Measurements from ENCODE around the gene SMIM3. TPM values are rescaled to one million over a fixed set of nuclear protein-coding genes. Genes with fewer than 3 reads are reported as not detected.

SMIM3 gene
- total and polyA plus RNA-seq, 2 of the 4 experiments (the other 2 are of a cell fraction), result 37.5 to 53.4 TPM

GRCh38 chr5:150740992-150741391 lies 37.6 kb upstream of the SMIM3 start:
- H2BK5ac ChIP-seq (ENCODE audit: low read depth, low read length, poor library complexity, severe bottlenecking), result no peak overlapping the region
- no peak overlapping the region for H2BK20ac ChIP-seq (ENCODE audit: low read depth, low read length)
- POLR2A ChIA-PET (ENCODE audit: unreplicated experiment), result no interaction called here
- H3K4me3 ChIP-seq (ENCODE audit: insufficient read depth, low read depth, low read length), result no peak overlapping the region
- H3K4me2 ChIP-seq (ENCODE audit: low read depth, low read length), result no peak overlapping the region
- H2AK9ac ChIP-seq (replicated peaks; ENCODE audit: low read depth, low read length, poor library complexity), result no peak overlapping the region
- no peak overlapping the region for H2BK120ac ChIP-seq (ENCODE audit: low read depth, low read length)
- TF ChIP-seq, protein P1, sequence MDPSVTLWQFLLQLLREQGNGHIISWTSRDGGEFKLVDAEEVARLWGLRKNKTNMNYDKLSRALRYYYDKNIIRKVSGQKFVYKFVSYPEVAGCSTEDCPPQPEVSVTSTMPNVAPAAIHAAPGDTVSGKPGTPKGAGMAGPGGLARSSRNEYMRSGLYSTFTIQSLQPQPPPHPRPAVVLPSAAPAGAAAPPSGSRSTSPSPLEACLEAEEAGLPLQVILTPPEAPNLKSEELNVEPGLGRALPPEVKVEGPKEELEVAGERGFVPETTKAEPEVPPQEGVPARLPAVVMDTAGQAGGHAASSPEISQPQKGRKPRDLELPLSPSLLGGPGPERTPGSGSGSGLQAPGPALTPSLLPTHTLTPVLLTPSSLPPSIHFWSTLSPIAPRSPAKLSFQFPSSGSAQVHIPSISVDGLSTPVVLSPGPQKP (IDR thresholded peaks at IDR 0.05; ENCODE audit: borderline replicate concordance, low read depth, low read length), result no peak
- TF ChIP-seq SMC3 (IDR thresholded peaks at IDR 0.05; ENCODE audit: low read depth, low read length), result no peak
- no peak for TF ChIP-seq BHLHE40 (IDR thresholded peaks at IDR 0.05; ENCODE audit: low read depth, low read length)
- no peak for TF ChIP-seq MAZ (IDR thresholded peaks at IDR 0.05; ENCODE audit: borderline replicate concordance, low read depth, low read length)
- TF ChIP-seq FOS (IDR thresholded peaks at IDR 0.05; ENCODE audit: low read depth, low read length), result no peak
- no peak for TF ChIP-seq CEBPB (IDR thresholded peaks at IDR 0.05; ENCODE audit: low read depth, low read length)
- TF ChIP-seq, protein P2, sequence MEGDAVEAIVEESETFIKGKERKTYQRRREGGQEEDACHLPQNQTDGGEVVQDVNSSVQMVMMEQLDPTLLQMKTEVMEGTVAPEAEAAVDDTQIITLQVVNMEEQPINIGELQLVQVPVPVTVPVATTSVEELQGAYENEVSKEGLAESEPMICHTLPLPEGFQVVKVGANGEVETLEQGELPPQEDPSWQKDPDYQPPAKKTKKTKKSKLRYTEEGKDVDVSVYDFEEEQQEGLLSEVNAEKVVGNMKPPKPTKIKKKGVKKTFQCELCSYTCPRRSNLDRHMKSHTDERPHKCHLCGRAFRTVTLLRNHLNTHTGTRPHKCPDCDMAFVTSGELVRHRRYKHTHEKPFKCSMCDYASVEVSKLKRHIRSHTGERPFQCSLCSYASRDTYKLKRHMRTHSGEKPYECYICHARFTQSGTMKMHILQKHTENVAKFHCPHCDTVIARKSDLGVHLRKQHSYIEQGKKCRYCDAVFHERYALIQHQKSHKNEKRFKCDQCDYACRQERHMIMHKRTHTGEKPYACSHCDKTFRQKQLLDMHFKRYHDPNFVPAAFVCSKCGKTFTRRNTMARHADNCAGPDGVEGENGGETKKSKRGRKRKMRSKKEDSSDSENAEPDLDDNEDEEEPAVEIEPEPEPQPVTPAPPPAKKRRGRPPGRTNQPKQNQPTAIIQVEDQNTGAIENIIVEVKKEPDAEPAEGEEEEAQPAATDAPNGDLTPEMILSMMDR (conservative IDR thresholded peaks at IDR 0.05; ENCODE audit: low read depth, low read length), result no peak
- no peak for TF ChIP-seq USF2 (IDR thresholded peaks at IDR 0.05; ENCODE audit: low read depth, low read length)
- TF ChIP-seq RAD21 (IDR thresholded peaks at IDR 0.05; ENCODE audit: low read length), result no peak
- no peak for TF ChIP-seq MXI1 (IDR thresholded peaks at IDR 0.05; ENCODE audit: borderline replicate concordance, low read depth, low read length)
- no peak for TF ChIP-seq CHD1 (IDR thresholded peaks at IDR 0.05; ENCODE audit: low read depth, low read length)
- no peak for TF ChIP-seq RFX5 (IDR thresholded peaks at IDR 0.05; ENCODE audit: low read depth, low read length)
- no peak for TF ChIP-seq MAFK (IDR thresholded peaks at IDR 0.05; ENCODE audit: low read depth, low read length)
- no peak for TF ChIP-seq POLR2A (IDR thresholded peaks at IDR 0.05; ENCODE audit: low read depth, low read length)
- no peak for TF ChIP-seq NFE2L2 (IDR thresholded peaks at IDR 0.05; ENCODE audit: low read depth, low read length)
- peaks cover 9% of the 10 kb centered on the region for H3K36me3 ChIP-seq (ENCODE audit: control insufficient read depth, insufficient read depth, low read length)
- no peaks in the 10 kb centered on the region; the same call in 1 of the 2 replicates for H3K9me1 ChIP-seq (ENCODE audit: insufficient read depth, low read length)
- dilution Hi-C loops (cut with HindIII; ENCODE audit: low sequenced_read_pairs, unreplicated experiment) (no loop called here), in situ Hi-C loops (cut with MboI; ENCODE audit: low sequenced_read_pairs) (no loop called here), intact Hi-C loops (cut with micrococcal nuclease) (no loop called here)
- no peaks in the 10 kb centered on the region for H3K27me3 ChIP-seq (ENCODE audit: control insufficient read depth, insufficient read depth, low read length)
- no peak overlapping the region for H2AFZ ChIP-seq (replicated peaks; ENCODE audit: low read length, poor library complexity)
- H3K18ac ChIP-seq (ENCODE audit: low read depth, low read length), result no peak overlapping the region
- H4K8ac ChIP-seq (ENCODE audit: low read depth in 2 of 2, low read length in 2 of 2), result no peak overlapping the region
- H3K27ac ChIP-seq (ENCODE audit: insufficient read depth, low read length), result no peak overlapping the region
- H2BK15ac ChIP-seq (ENCODE audit: low read depth, low read length), result no peak overlapping the region
- H4K20me1 ChIP-seq (ENCODE audit: insufficient read depth, low read length), result peaks cover 5% of the 10 kb centered on the region; the same call in 1 of the 2 replicates
- no peak overlapping the region for H4K91ac ChIP-seq (ENCODE audit: insufficient read depth, low read depth, low read length)
- BruUV-seq (replicated peaks), result no TSS peak
- CTCF ChIA-PET, result no interaction called here
- no peaks in the 10 kb centered on the region for H3K9me3 ChIP-seq (ENCODE audit: control insufficient read depth, insufficient read depth, low read length)
- DNase-seq (no peak), ATAC-seq (ENCODE audit: low read depth) (no peak)
- no peak overlapping the region for H2AK5ac ChIP-seq (ENCODE audit: low read depth, low read length)
- peaks cover 3 to 18% of the 10 kb centered on the region in 2 experiments; a peak in 3 of 4 replicates for H3K79me1 ChIP-seq (ENCODE audit: low read depth in 1 of 2, low read length in 2 of 2)
- H4K5ac ChIP-seq (ENCODE audit: low read depth, low read length), result no peak overlapping the region
- H3K23ac ChIP-seq (ENCODE audit: low read depth, low read length), result no peak overlapping the region
- H3K4ac ChIP-seq (ENCODE audit: low read depth, low read length), result no peak overlapping the region
- no peak overlapping the region for H3K56ac ChIP-seq (ENCODE audit: extremely low read depth, insufficient read depth, low read length)
- no peak overlapping the region for H3K9ac ChIP-seq (ENCODE audit: low read depth, low read length)
- no peaks in the 10 kb centered on the region for H3K4me1 ChIP-seq (ENCODE audit: control insufficient read depth, insufficient read depth, low read length)
- no peak overlapping the region for H3K14ac ChIP-seq (replicated peaks; ENCODE audit: low read depth, low read length)

Data from IMR-90 (cell line).